ENCODE data around the gene AMBRA1.

The AMBRA1 gene

GRCh38 chr11:46593550-46594373 lies at the start of gene AMBRA1:
Gene AMBRA1 (minus strand): TSS chr11:46594023. CDS start chr11:46548380, 45,643 bp downstream.
- peak; percentile 96 for DNase-seq (ENCODE audit: low read depth)

GRCh38 chr11:46643531-46643930 lies 49.7 kb upstream of the AMBRA1 start:
- no peak for DNase-seq (ENCODE audit: low read depth)

- DNase-seq (ENCODE audit: low read depth), result no peak
Observed at GRCh38 chr11:46642627-46643335, 49.0 kb upstream of the AMBRA1 start.

- no peak for DNase-seq (ENCODE audit: low read depth)
Observed at GRCh38 chr11:46641639-46642038, 47.8 kb upstream of the AMBRA1 start.

GRCh38 chr11:46640036-46640788 lies 46.4 kb upstream of the AMBRA1 start:
- no peak for DNase-seq (ENCODE audit: low read depth)

- DNase-seq (ENCODE audit: low read depth), result peak; percentile 46
Observed at GRCh38 chr11:46639197-46639839, 45.5 kb upstream of the AMBRA1 start.

- no peak for DNase-seq (ENCODE audit: low read depth)
Observed at GRCh38 chr11:46637546-46637945, 43.7 kb upstream of the AMBRA1 start.

GRCh38 chr11:46635557-46636139 lies 41.8 kb upstream of the AMBRA1 start:
- no peak for DNase-seq (ENCODE audit: low read depth)

- DNase-seq (ENCODE audit: low read depth), result no peak
Observed at GRCh38 chr11:46633291-46634217, 39.7 kb upstream of the AMBRA1 start.

GRCh38 chr11:46632502-46632901 lies 38.7 kb upstream of the AMBRA1 start:
- no peak for DNase-seq (ENCODE audit: low read depth)

GRCh38 chr11:46631676-46632075 lies 37.9 kb upstream of the AMBRA1 start:
- no peak for DNase-seq (ENCODE audit: low read depth)

- no peak for DNase-seq (ENCODE audit: low read depth)
Observed at GRCh38 chr11:46630237-46630636, 36.4 kb upstream of the AMBRA1 start.

- DNase-seq (ENCODE audit: low read depth), result no peak
Observed at GRCh38 chr11:46628961-46629360, 35.1 kb upstream of the AMBRA1 start.

GRCh38 chr11:46625406-46625805 lies 31.6 kb upstream of the AMBRA1 start:
- DNase-seq (ENCODE audit: low read depth), result no peak

- DNase-seq (ENCODE audit: low read depth), result peak; percentile 16
Observed at GRCh38 chr11:46618837-46619236, 25.0 kb upstream of the AMBRA1 start.

- DNase-seq (ENCODE audit: low read depth), result no peak
Observed at GRCh38 chr11:46617972-46618314, 24.1 kb upstream of the AMBRA1 start.

GRCh38 chr11:46617134-46617971 lies 23.5 kb upstream of the AMBRA1 start, which contains the start of the genes ATG13 and HARBI1:
Gene ATG13 (plus strand): TSS chr11:46617553. CDS start chr11:46644292, 26,739 bp downstream.
Gene HARBI1 (minus strand): TSS chr11:46617227. CDS start chr11:46616237, 990 bp downstream.
- peak; percentile 88 for DNase-seq (ENCODE audit: low read depth)

GRCh38 chr11:46616551-46617133 lies 22.8 kb upstream of the AMBRA1 start:
- DNase-seq (ENCODE audit: low read depth), result peak; percentile 28

- peak; percentile 20 for DNase-seq (ENCODE audit: low read depth)
Observed at GRCh38 chr11:46615756-46616155, 21.9 kb upstream of the AMBRA1 start.

Measured in iris pigment epithelial cell (primary cell).